Ishikawa (cell line): ENCODE measurements around the gene PPP1R9A.

Experiments used
- CEBPB ChIP-seq: IDR thresholded peaks from 2 replicates; pipeline ENCODE4 v1.6.1; 2012
- CREB1 ChIP-seq: IDR thresholded peaks from 2 replicates; pipeline ENCODE4 v1.6.1; 2012; ENCODE audit warnings: low read depth
- EGR1 ChIP-seq: IDR thresholded peaks from 2 replicates; pipeline ENCODE4 v1.6.1; 2012
- EP300 ChIP-seq: IDR thresholded peaks from 2 replicates; pipeline ENCODE4 v1.6.1; 2012; ENCODE audit warnings: borderline replicate concordance
- FOXM1 ChIP-seq: IDR thresholded peaks from 2 replicates; pipeline ENCODE4 v1.6.1; 2012; ENCODE audit warnings: low read depth, borderline replicate concordance
- MAX ChIP-seq: IDR thresholded peaks from 2 replicates; pipeline ENCODE4 v1.6.1; 2012
- NFIC ChIP-seq: IDR thresholded peaks from 2 replicates; pipeline ENCODE4 v1.6.1; 2012
- RAD21 ChIP-seq: IDR thresholded peaks from 2 replicates; pipeline ENCODE4 v1.6.1; 2012; ENCODE audit warnings: low read depth
- TAF1 ChIP-seq: IDR thresholded peaks from 2 replicates; pipeline ENCODE4 v1.6.1; 2012; ENCODE audit warnings: low read depth, mild to moderate bottlenecking
- TCF12 ChIP-seq: IDR thresholded peaks from 2 replicates; pipeline ENCODE4 v1.6.1; 2012; ENCODE audit warnings: low read depth
- TEAD4 ChIP-seq: IDR thresholded peaks from 2 replicates; pipeline ENCODE4 v1.6.1; 2012
- USF1 ChIP-seq: IDR thresholded peaks from 2 replicates; pipeline ENCODE4 v1.6.1; 2012
- YY1 ChIP-seq: IDR thresholded peaks from 2 replicates; pipeline ENCODE4 v1.6.1; 2012; ENCODE audit warnings: low read depth
- ZBTB7A ChIP-seq: IDR thresholded peaks from 2 replicates; pipeline ENCODE4 v1.6.1; 2012; ENCODE audit warnings: low read depth
- TF ChIP-seq, protein P1 (sequence below): IDR thresholded peaks from 2 replicates; pipeline ENCODE4 v1.6.1; 2012; ENCODE audit warnings: low read depth, mild to moderate bottlenecking

The PPP1R9A gene

GRCh38 chr7:95242266-95242665 lies 334.9 kb downstream of the PPP1R9A start:
- TF ChIP-seq EP300 (no peak), TCF12 (no peak), MAX (no peak), RAD21 (no peak), USF1 (no peak), ZBTB7A (no peak), CREB1 (no peak)

DNA sequence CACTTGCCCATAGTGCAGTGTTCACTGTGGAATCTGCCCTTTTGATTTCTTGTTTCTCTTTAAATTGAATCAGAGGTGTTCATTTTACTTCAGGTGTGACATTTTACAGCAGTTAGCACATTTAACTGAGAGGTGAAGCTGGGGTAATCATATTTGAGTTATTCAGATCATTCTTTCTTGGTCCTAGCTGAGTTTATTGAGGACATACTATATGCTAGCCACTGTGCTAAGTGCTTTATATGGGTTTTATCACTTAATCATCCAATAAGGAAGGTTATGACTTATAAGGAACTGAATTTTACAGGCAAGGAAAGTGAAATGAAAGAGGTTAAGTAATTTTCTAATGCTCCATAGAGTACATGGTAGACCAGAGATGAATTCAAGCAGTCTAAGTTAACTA lies 337.2 kb downstream of the PPP1R9A start:
- no peak for TF ChIP-seq CREB1
- TF ChIP-seq MAX = no peak
- TF ChIP-seq, protein P1, sequence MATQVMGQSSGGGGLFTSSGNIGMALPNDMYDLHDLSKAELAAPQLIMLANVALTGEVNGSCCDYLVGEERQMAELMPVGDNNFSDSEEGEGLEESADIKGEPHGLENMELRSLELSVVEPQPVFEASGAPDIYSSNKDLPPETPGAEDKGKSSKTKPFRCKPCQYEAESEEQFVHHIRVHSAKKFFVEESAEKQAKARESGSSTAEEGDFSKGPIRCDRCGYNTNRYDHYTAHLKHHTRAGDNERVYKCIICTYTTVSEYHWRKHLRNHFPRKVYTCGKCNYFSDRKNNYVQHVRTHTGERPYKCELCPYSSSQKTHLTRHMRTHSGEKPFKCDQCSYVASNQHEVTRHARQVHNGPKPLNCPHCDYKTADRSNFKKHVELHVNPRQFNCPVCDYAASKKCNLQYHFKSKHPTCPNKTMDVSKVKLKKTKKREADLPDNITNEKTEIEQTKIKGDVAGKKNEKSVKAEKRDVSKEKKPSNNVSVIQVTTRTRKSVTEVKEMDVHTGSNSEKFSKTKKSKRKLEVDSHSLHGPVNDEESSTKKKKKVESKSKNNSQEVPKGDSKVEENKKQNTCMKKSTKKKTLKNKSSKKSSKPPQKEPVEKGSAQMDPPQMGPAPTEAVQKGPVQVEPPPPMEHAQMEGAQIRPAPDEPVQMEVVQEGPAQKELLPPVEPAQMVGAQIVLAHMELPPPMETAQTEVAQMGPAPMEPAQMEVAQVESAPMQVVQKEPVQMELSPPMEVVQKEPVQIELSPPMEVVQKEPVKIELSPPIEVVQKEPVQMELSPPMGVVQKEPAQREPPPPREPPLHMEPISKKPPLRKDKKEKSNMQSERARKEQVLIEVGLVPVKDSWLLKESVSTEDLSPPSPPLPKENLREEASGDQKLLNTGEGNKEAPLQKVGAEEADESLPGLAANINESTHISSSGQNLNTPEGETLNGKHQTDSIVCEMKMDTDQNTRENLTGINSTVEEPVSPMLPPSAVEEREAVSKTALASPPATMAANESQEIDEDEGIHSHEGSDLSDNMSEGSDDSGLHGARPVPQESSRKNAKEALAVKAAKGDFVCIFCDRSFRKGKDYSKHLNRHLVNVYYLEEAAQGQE = no peak
- no peak for TF ChIP-seq USF1
- no peak for TF ChIP-seq EGR1
- no peak for TF ChIP-seq ZBTB7A
- no peak for TF ChIP-seq FOXM1
- TF ChIP-seq YY1 = no peak
- no peak for TF ChIP-seq TCF12
- no peak for TF ChIP-seq EP300
- no peak for TF ChIP-seq RAD21
- no peak for TF ChIP-seq TAF1
- TF ChIP-seq CEBPB = no peak
- no peak for TF ChIP-seq TEAD4
- TF ChIP-seq NFIC = no peak

GRCh38 chr7:95245828-95246500 lies 338.6 kb downstream of the PPP1R9A start:
- no peak for TF ChIP-seq EGR1
- no peak for TF ChIP-seq YY1
- no peak for TF ChIP-seq ZBTB7A
- no peak for TF ChIP-seq TAF1
- TF ChIP-seq USF1 = no peak
- no peak for TF ChIP-seq RAD21
- no peak for TF ChIP-seq TEAD4
- TF ChIP-seq CREB1 = no peak

GRCh38 chr7:95246831-95247370 lies 339.5 kb downstream of the PPP1R9A start:
- no peak for TF ChIP-seq NFIC
- TF ChIP-seq RAD21 = peak; percentile 94
- TF ChIP-seq MAX = no peak

GRCh38 chr7:95250571-95250970 lies 343.2 kb downstream of the PPP1R9A start:
- TF ChIP-seq USF1 (no peak), EP300 (no peak), CEBPB (no peak), TCF12 (no peak), MAX (no peak), TEAD4 (no peak), RAD21 (no peak), ZBTB7A (no peak), FOXM1 (no peak), CREB1 (no peak), NFIC (no peak), TAF1 (no peak), EGR1 (no peak), YY1 (no peak)
- TF ChIP-seq, protein P1 = no peak
